Transverse colon (tissue), 4 donors: ENCODE measurements around the gene SYNE1.

Source experiments
- CTCF ChIP-seq, 5 experiments: fragments of 200-600 bp in 3 of 5; fragments of 450-650 bp in 2 of 5; sonication (generic) in 3 of 5; IDR thresholded peaks; 1 replicate in 2 of 5; 2 replicates in 3 of 5; pipeline ENCODE4 v1.5.1; 2016 to 2017; ENCODE audit warnings: antibody characterized with exemption in 5 of 5, inconsistent platforms in 3 of 5, mild to moderate bottlenecking in 2 of 5, moderate library complexity in 1 of 5
- POLR2AphosphoS5 ChIP-seq, 3 donors: sonication (generic); formaldehyde crosslinking; IDR thresholded peaks; one replicate each; pipeline ENCODE4 v1.6.1; 2016; ENCODE audit warnings: antibody characterized with exemption in 3 of 3

- TF ChIP-seq CTCF (IDR thresholded peaks at IDR 0.05) = no peak
- no peak for TF ChIP-seq POLR2AphosphoS5 (IDR thresholded peaks at IDR 0.05)
Observed at GRCh38 chr6:152323376-152323775, 313.8 kb downstream of the SYNE1 start.
